Measurements from ENCODE around the gene METRN. TPM values are rescaled to one million over a fixed set of nuclear protein-coding genes. Genes with fewer than 3 reads are reported as not detected.

The METRN gene
- total and polyA plus RNA-seq, 2 of the 4 experiments (the other 2 are of a cell fraction) = 6.1 to 48.2 TPM

- H2BK5ac ChIP-seq (ENCODE audit: low read depth, low read length, poor library complexity, severe bottlenecking) = peak within 1 kb of the TSS; percentile 93
- intact Hi-C loops (cut with micrococcal nuclease) = no loop called here
- no TSS peak for BruUV-seq (replicated peaks)
- H3K56ac ChIP-seq (ENCODE audit: extremely low read depth, insufficient read depth, low read length) = peak within 1 kb of the TSS; percentile 64
- H3K36me3 ChIP-seq (ENCODE audit: control insufficient read depth, insufficient read depth, low read length) = peaks cover 1% of the 10 kb centered on the region; the same call in 1 of the 2 replicates
- H2AK9ac ChIP-seq (replicated peaks; ENCODE audit: low read depth, low read length, poor library complexity) = peak within 1 kb of the TSS; percentile 92
- H3K9me3 ChIP-seq (ENCODE audit: control insufficient read depth, insufficient read depth, low read length) = no peaks in the 10 kb centered on the region
- H3K4me3 ChIP-seq (ENCODE audit: insufficient read depth, low read depth, low read length) = peak within 1 kb of the TSS; percentile 98
- peak within 1 kb of the TSS; percentile 95 for H2AK5ac ChIP-seq (ENCODE audit: low read depth, low read length)
- peaks cover 13 to 18% of the 10 kb centered on the region in 2 experiments for H3K79me1 ChIP-seq (ENCODE audit: low read depth in 1 of 2, low read length in 2 of 2)
- H2AFZ ChIP-seq (replicated peaks; ENCODE audit: low read length, poor library complexity) = peak within 1 kb of the TSS; percentile 96
- H3K18ac ChIP-seq (ENCODE audit: low read depth, low read length) = peak within 1 kb of the TSS; percentile 58; the same call in 1 of the 2 replicates
- 6% methylated on average over 73 of the region's 106 CpGs; no CpG with 5 or more reads in 1 of the 2 experiments for WGBS, 2 experiments (ENCODE audit: extremely low coverage in 2 of 2, insufficient read length in 1 of 2)
- peak within 1 kb of the TSS; percentile 28; the same call in 1 of the 2 replicates for H3K23ac ChIP-seq (ENCODE audit: low read depth, low read length)
- peak within 1 kb of the TSS; percentile 88 for H3K9ac ChIP-seq (ENCODE audit: low read depth, low read length)
- peak within 1 kb of the TSS; percentile 79 for H3K4me2 ChIP-seq (ENCODE audit: low read depth, low read length)
- peak within 1 kb of the TSS; percentile 92 to 94 for H4K8ac ChIP-seq (ENCODE audit: low read depth in 2 of 2, low read length in 2 of 2)
- H3K27me3 ChIP-seq (ENCODE audit: control insufficient read depth, insufficient read depth, low read length) = no peaks in the 10 kb centered on the region
- H3K9me1 ChIP-seq (ENCODE audit: insufficient read depth, low read length) = no peaks in the 10 kb centered on the region
- POLR2A ChIA-PET (ENCODE audit: unreplicated experiment) = no interaction called here
- H3K4ac ChIP-seq (ENCODE audit: low read depth, low read length) = peak within 1 kb of the TSS; percentile 88
- CTCF ChIA-PET = no interaction called here
- H4K91ac ChIP-seq (ENCODE audit: insufficient read depth, low read depth, low read length) = peak within 1 kb of the TSS; percentile 81
- no peak within 1 kb of the TSS for H2BK15ac ChIP-seq (ENCODE audit: low read depth, low read length)
- TF ChIP-seq BHLHE40 (IDR thresholded peaks at IDR 0.05; ENCODE audit: low read depth, low read length) (peak; percentile 78), NFE2L2 (IDR thresholded peaks at IDR 0.05; ENCODE audit: low read depth, low read length) (no peak), RCOR1 (IDR thresholded peaks at IDR 0.05; ENCODE audit: insufficient replicate concordance, low read length) (no peak), POLR2A (IDR thresholded peaks at IDR 0.05; ENCODE audit: low read depth, low read length) (0 out of 2 replicates have a peak, but pooled peaks have one; percentile 10), USF2 (IDR thresholded peaks at IDR 0.05; ENCODE audit: low read depth, low read length) (no peak), CHD1 (IDR thresholded peaks at IDR 0.05; ENCODE audit: low read depth, low read length) (peak; percentile 68; the same call in 1 of the 2 replicates)
- dilution Hi-C loops (cut with HindIII; ENCODE audit: low sequenced_read_pairs, unreplicated experiment) = no loop called here
- in situ Hi-C loops (cut with MboI; ENCODE audit: low sequenced_read_pairs) = loop anchor here (25.0 kb wide), 1 partner anchor 341 kb away; the partner anchor contains the start of gene SSTR5
- H3K14ac ChIP-seq (replicated peaks; ENCODE audit: low read depth, low read length) = peak within 1 kb of the TSS; percentile 49; the same call in 1 of the 2 replicates
- ATAC-seq (ENCODE audit: low read depth) = peak; percentile 88
- DNase-seq = peak; percentile 64
- H4K20me1 ChIP-seq (ENCODE audit: insufficient read depth, low read length) = peaks cover 6% of the 10 kb centered on the region
- no peak within 1 kb of the TSS for H2BK20ac ChIP-seq (ENCODE audit: low read depth, low read length)
- H2BK120ac ChIP-seq (ENCODE audit: low read depth, low read length) = peak within 1 kb of the TSS; percentile 10; the same call in 1 of the 2 replicates
- peaks cover 13% of the 10 kb centered on the region for H3K4me1 ChIP-seq (ENCODE audit: control insufficient read depth, insufficient read depth, low read length)
- peak within 1 kb of the TSS; percentile 97 for H3K27ac ChIP-seq (ENCODE audit: insufficient read depth, low read length)
- H4K5ac ChIP-seq (ENCODE audit: low read depth, low read length) = peak within 1 kb of the TSS; percentile 95
Measured at GRCh38 chr16:720990-721764, 6.3 kb downstream of the METRN start, which contains the start of gene ANTKMT. ANTKMT (plus strand) TSS chr16:721146; CDS start chr16:721275, 129 bp downstream.
